K562 (cell line): ENCODE data around the gene NDOR1. TPM values are rescaled to one million over a fixed set of nuclear protein-coding genes. Genes with fewer than 3 reads are reported as not detected.
A peak's percentile ranks its signal among the peaks of the same experiment; 100 is the strongest.

Experiments used
- CHD4 ChIP-seq: fragments of 200-600 bp; sonication (generic); IDR thresholded peaks from 3 replicates; pipeline ENCODE4 v1.6.1; 2012; ENCODE audit warnings: low read depth, mild to moderate bottlenecking, mixed read lengths, low read length, inconsistent platforms; ENCODE audit not compliant: insufficient read depth, insufficient replicate concordance, poor library complexity, severe bottlenecking
- CTBP1 ChIP-seq: fragments of 450-650 bp; IDR thresholded peaks from 2 replicates; pipeline ENCODE4 v1.6.1; 2016; ENCODE audit warnings: borderline replicate concordance
- DNMT1 ChIP-seq: fragments of 450-650 bp; IDR thresholded peaks from 2 replicates; pipeline ENCODE4 v1.6.1; 2016; ENCODE audit warnings: antibody characterized with exemption, mild to moderate bottlenecking
- E2F5 ChIP-seq: sonication (generic); formaldehyde crosslinking; IDR thresholded peaks from 2 replicates; pipeline ENCODE4 v1.8.0; 2022; ENCODE audit warnings: mild to moderate bottlenecking, missing genetic modification reagents
- HMG20B ChIP-seq: fragments of 250-450 bp; sonication (Bioruptor Pico); IDR thresholded peaks from 2 replicates; pipeline ENCODE4 v1.5.0; 2021; ENCODE audit warnings: mild to moderate bottlenecking
- HNRNPH1 ChIP-seq: fragments of 200-400 bp; formaldehyde crosslinking; optimal IDR thresholded peaks from 2 replicates; pipeline ENCODE3; 2017; ENCODE audit warnings: low read depth, mild to moderate bottlenecking, low read length, moderate library complexity
- HNRNPL ChIP-seq: fragments of 200-400 bp; formaldehyde crosslinking; IDR thresholded peaks from 2 replicates; pipeline ENCODE4 v1.6.1; 2017; ENCODE audit warnings: low read depth, mild to moderate bottlenecking, low read length
- KLF13 ChIP-seq: fragments of 450-650 bp; IDR thresholded peaks from 2 replicates; pipeline ENCODE4 v1.6.1; 2016; ENCODE audit warnings: missing genetic modification characterization, low read depth, mild to moderate bottlenecking, missing compliant biosample characterization, moderate library complexity, borderline replicate concordance
- MTA3 ChIP-seq: fragments of 450-650 bp; formaldehyde crosslinking; IDR thresholded peaks from 2 replicates; pipeline ENCODE4 v1.6.1; 2017; ENCODE audit warnings: mild to moderate bottlenecking, borderline replicate concordance
- MXD1 ChIP-seq: fragments of 250-450 bp; sonication (Bioruptor Pico); IDR thresholded peaks from 2 replicates; pipeline ENCODE4 v1.8.0; 2021; ENCODE audit warnings: borderline replicate concordance, mild to moderate bottlenecking, moderate library complexity; ENCODE audit not compliant: poor library complexity, severe bottlenecking
- MYC ChIP-seq, 2 experiments: fragments of 250-450 bp in 1 of 2; sonication (Bioruptor Pico) in 1 of 2; IDR thresholded peaks; 2 replicates each; pipeline versions ENCODE4 v1.5.1 to v1.6.1; 2012 to 2021; ENCODE audit warnings: low read depth in 2 of 2, borderline replicate concordance in 1 of 2, improper control_type of control experiment in 1 of 2, low read length in 1 of 2, mild to moderate bottlenecking in 1 of 2, moderate library complexity in 1 of 2
- POLR2B ChIP-seq: fragments of 450-650 bp; IDR thresholded peaks from 2 replicates; pipeline ENCODE4 v1.6.1; 2018; ENCODE audit warnings: low read depth; ENCODE audit not compliant: partially characterized antibody
- RAD21 ChIP-seq, 2 experiments: fragments of 250-450 bp in 1 of 2; fragments of 450-650 bp in 1 of 2; sonication (Bioruptor Pico) in 1 of 2; formaldehyde crosslinking in 1 of 2; IDR thresholded peaks in 1 of 2; conservative IDR thresholded peaks in 1 of 2; 2 replicates each; pipeline versions ENCODE4 v1.4.0 to v1.8.0; 2020 to 2022; ENCODE audit warnings: mild to moderate bottlenecking in 2 of 2, moderate library complexity in 1 of 2
- RB1 ChIP-seq: fragments of 450-650 bp; IDR thresholded peaks from 2 replicates; pipeline ENCODE4 v1.6.1; 2017; ENCODE audit warnings: low read depth, mild to moderate bottlenecking
- RNF2 ChIP-seq: sonication (generic); IDR thresholded peaks from 2 replicates; pipeline ENCODE4 v1.6.1; 2016
- TAF7 ChIP-seq: fragments of 450-650 bp; IDR thresholded peaks from 2 replicates; pipeline ENCODE4 v1.6.1; 2016; ENCODE audit warnings: missing genetic modification characterization, missing compliant biosample characterization
- TCF15 ChIP-seq: fragments of 250-450 bp; sonication (Bioruptor Pico); IDR thresholded peaks from 2 replicates; pipeline ENCODE4 v1.8.0; 2022; ENCODE audit warnings: moderate library complexity, mild to moderate bottlenecking, inconsistent platforms
- ZBTB17 ChIP-seq: fragments of 450-650 bp; formaldehyde crosslinking; IDR thresholded peaks from 2 replicates; pipeline ENCODE4 v1.4.0; 2020; ENCODE audit warnings: mild to moderate bottlenecking
- ZBTB8A ChIP-seq: fragments of 450-650 bp; IDR thresholded peaks from 2 replicates; pipeline ENCODE4 v1.6.1; 2018; ENCODE audit warnings: mild to moderate bottlenecking, moderate library complexity; ENCODE audit not compliant: partially characterized antibody
- ZC3H4 ChIP-seq: sonication (generic); formaldehyde crosslinking; IDR thresholded peaks from 2 replicates; pipeline ENCODE4 v1.9.0; 2021; ENCODE audit warnings: missing genetic modification reagents, borderline replicate concordance
- ZNF436 ChIP-seq: fragments of 250-450, 450-650 bp; sonication (Bioruptor Pico); formaldehyde crosslinking; IDR thresholded peaks from 2 replicates; pipeline ENCODE4 v1.7.0; 2020; ENCODE audit warnings: mild to moderate bottlenecking
- ZSCAN29 ChIP-seq: fragments of 450-650 bp; IDR thresholded peaks from 2 replicates; pipeline ENCODE4 v1.6.1; 2017
- polyA plus RNA-seq, 8 experiments: library from polyadenylated mRNA; depleted of rRNA in 4 of 8; stranded (reverse) in 5 of 8; unstranded in 3 of 8; fragments of >200 nt; fragmentation: Nextera tagmentation in 2 of 8; fragmentation: Illumina TruSeq in 1 of 8; extraction: Ambion mirVana in 2 of 8; extraction: Trizol in 1 of 8; gene quantifications; 2 replicates each; pipeline versions ENCODE4 v1.2.1 to v1.2.3, GENCODE V29; 2011 to 2014; ENCODE audit warnings: inconsistent platforms in 1 of 8, missing spikeins in 1 of 8
- total RNA-seq, 7 experiments: library from RNA; depleted of rRNA in 6 of 7; stranded (reverse); fragments of >200 nt in 6 of 7; fragmentation: Illumina TruSeq in 2 of 7; extraction: Trizol in 2 of 7; gene quantifications; 2 replicates each; pipeline versions ENCODE4 v1.2.1 to v1.2.3, GENCODE V29; 2011 to 2021; ENCODE audit warnings: low replicate concordance in 1 of 7

The NDOR1 gene
- total and polyA plus RNA-seq, 9 of the 15 experiments (the other 6 are each of a cell fraction or from before 2014, with no cell fraction given), result 0.06 to 36.9 (median 6.9) TPM

DNA sequence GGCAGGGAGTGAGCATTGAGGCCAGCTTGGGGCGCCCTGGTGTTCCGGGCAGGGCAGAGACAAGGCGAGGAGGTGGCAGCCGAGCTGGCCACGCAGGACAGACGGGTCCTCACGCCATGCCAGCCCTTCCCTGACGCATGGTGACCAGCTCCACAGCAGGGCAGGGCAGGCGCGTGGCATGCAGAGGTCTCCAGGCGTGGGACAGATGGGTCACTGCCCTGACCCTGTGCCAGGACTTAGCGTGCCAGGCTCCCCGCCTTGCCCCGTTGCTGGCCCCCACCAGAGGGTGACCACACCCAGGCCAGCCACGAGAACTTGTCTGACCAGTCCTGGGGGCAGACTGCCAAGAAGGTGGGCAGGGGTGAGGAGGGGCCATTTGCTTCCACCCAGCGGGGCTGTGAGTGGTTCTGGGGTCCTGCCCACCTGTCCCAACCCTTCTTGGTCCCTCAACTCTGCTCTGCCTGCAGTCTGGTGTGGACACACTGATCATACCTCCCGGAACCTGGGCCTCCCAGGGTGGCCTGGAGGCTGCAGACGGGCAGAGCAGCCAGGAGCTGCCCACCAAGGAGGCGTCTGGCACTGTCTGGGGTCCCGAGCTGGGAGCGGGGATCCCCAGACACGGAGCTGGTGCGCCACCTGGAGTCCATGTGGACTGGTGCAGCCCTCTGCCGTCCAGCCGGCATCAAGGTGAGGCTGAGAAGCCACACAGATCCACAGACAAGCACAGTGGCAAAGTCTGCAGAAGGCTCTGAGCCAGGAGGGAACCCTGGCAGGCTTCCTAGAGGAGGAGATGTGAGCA is 21.8 kb downstream of the NDOR1 start, which contains the start of gene RNF224 (continued):
- peak; percentile 54; the same call in 1 of the 2 replicates for TF ChIP-seq ZNF436
- TF ChIP-seq POLR2B, result no peak
- 0 out of 2 replicates have a peak, but pooled peaks have one; percentile 53 for TF ChIP-seq KLF13 (tag)
- TF ChIP-seq HMG20B (CRISPR knock-in tag), result no peak
- TF ChIP-seq RB1, result peak; percentile 80; the same call in 1 of the 2 replicates
- no peak for TF ChIP-seq MXD1 (CRISPR knock-in tag)
- TF ChIP-seq RNF2, result no peak
- no peak for TF ChIP-seq TCF15 (CRISPR knock-in tag)
- no peak for TF ChIP-seq HNRNPL
- TF ChIP-seq HNRNPH1, result no peak
- peak; percentile 41; the same call in 1 of the 2 replicates for TF ChIP-seq MYC (IDR thresholded peaks at IDR 0.05; ENCODE audit: low read depth, low read length)
- no peak for TF ChIP-seq MYC (CRISPR knock-in tag; IDR thresholded peaks at IDR 0.05; ENCODE audit: borderline replicate concordance, low read depth)
- TF ChIP-seq ZSCAN29, result no peak
- no peak for TF ChIP-seq ZBTB8A
- TF ChIP-seq DNMT1, result no peak
- 0 out of 2 replicates have a peak, but pooled peaks have one; percentile 12 for TF ChIP-seq ZBTB17
- no peak for TF ChIP-seq CHD4
- no peak for TF ChIP-seq ZC3H4
- no peak for TF ChIP-seq E2F5 (CRISPR knock-in tag)
- peak; percentile 48; the same call in 1 of the 2 replicates for TF ChIP-seq MTA3
- peak; percentile 96 to 98 for TF ChIP-seq RAD21 (CRISPR knock-in tag; conservative IDR thresholded peaks at IDR 0.05 in 1 of 2, IDR thresholded peaks at IDR 0.05 in 1 of 2)
- peak; percentile 75; the same call in 1 of the 2 replicates for TF ChIP-seq CTBP1
- no peak for TF ChIP-seq TAF7
